Ovary (tissue), 3 donors: Measurements from ENCODE around the gene POLR3C.

Experiments used
- POLR2A ChIP-seq: fragments of 450-650 bp; IDR thresholded peaks from one replicate; pipeline ENCODE4 v1.6.1; 2017; ENCODE audit warnings: antibody characterized with exemption, mild to moderate bottlenecking, moderate library complexity
- TF ChIP-seq, protein P1 (sequence below), 3 donors: fragments of 450-650 bp in 2 of 3; fragments of 200-600 bp in 1 of 3; IDR thresholded peaks; one replicate each; pipeline versions ENCODE4 v1.5.1 to v1.8.0; 2016 to 2022; ENCODE audit warnings: antibody characterized with exemption in 3 of 3, mild to moderate bottlenecking in 1 of 3
- donor health status: DM: no; HTN: no; CAD: no.

DNA sequence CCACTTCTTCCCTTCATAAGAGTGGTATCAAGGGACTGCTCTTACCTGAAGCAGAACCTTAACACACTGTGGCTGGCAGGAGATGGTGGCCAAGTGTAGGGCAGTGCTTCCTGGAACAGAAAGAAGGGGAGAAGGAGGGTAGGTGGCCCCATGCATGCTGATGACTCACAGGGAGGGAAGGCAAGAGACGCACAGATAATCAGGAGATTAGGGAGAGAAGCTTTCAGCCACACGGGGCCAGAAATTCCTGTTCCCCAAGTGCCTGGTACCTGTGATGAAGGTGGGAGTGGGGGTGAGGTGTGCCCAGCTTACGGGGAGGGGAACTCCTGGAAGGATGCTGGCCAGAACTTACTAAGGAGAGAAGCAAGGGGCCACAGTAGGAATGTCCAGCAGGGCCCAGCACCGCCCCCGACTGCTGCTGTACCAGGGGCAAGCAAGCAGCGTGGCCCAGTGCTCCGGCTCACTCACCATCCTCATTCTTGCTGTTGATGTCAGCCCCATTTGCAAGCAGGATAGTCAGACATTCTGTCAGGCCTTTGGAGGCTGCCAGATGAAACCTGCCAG is 54.0 kb downstream of the POLR3C start:
- TF ChIP-seq, protein P1, sequence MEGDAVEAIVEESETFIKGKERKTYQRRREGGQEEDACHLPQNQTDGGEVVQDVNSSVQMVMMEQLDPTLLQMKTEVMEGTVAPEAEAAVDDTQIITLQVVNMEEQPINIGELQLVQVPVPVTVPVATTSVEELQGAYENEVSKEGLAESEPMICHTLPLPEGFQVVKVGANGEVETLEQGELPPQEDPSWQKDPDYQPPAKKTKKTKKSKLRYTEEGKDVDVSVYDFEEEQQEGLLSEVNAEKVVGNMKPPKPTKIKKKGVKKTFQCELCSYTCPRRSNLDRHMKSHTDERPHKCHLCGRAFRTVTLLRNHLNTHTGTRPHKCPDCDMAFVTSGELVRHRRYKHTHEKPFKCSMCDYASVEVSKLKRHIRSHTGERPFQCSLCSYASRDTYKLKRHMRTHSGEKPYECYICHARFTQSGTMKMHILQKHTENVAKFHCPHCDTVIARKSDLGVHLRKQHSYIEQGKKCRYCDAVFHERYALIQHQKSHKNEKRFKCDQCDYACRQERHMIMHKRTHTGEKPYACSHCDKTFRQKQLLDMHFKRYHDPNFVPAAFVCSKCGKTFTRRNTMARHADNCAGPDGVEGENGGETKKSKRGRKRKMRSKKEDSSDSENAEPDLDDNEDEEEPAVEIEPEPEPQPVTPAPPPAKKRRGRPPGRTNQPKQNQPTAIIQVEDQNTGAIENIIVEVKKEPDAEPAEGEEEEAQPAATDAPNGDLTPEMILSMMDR (IDR thresholded peaks at IDR 0.05): no peak
- no peak for TF ChIP-seq POLR2A
